Measurements from ENCODE around the gene OR10A2. TPM values are rescaled to one million over a fixed set of nuclear protein-coding genes. Genes with fewer than 3 reads are reported as not detected.

Gene OR10A2
- total and polyA plus RNA-seq, 2 donors (not counting 1 experiment from before 2014, with no cell fraction given): not detected

DNA sequence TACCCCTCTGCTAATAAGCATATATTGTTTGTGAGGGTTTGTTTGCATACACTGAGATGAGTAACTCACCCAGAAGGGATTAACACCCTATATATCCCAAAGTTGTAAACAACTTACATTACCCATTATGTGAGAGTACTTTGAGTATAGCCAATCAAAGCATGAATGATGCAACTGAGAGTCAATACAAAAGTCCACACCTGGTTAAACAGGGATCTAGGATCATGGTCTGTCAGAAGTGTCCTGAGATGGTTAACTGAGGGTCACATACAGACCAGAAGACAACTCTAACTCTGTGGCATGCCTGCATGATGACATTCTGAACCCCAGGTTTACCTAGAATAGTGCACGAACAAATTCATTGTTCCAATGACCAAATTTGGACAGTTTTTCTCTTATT is 34.8 kb upstream of the OR10A2 start:
- no peak overlapping the region for H3K9ac ChIP-seq (ENCODE audit: low read length)
- no peaks in the 10 kb centered on the region for H3K9me3 ChIP-seq (ENCODE audit: control extremely low read depth in 1 of 3, control insufficient read depth in 2 of 3, insufficient read depth in 1 of 3, low read length in 2 of 3)
- H3K9me3 Mint-ChIP-seq (ENCODE audit: insufficient read depth): no peaks in the 10 kb centered on the region
- H4K20me1 ChIP-seq (ENCODE audit: control insufficient read depth, insufficient read depth, low read length, poor library complexity, severe bottlenecking): no peaks in the 10 kb centered on the region
- H3K4me1 ChIP-seq (ENCODE audit: control insufficient read depth in 2 of 2, insufficient read depth in 2 of 2, low read length in 2 of 2): peaks cover 5 to 11% of the 10 kb centered on the region in 2 donors
- H3K4me3 ChIP-seq (ENCODE audit: control extremely low read depth in 1 of 5, extremely low read depth in 1 of 5, insufficient read depth in 1 of 5, low read depth in 2 of 5, low read length in 4 of 5): no peak overlapping the region
- no peaks in the 10 kb centered on the region for H3K79me2 ChIP-seq (ENCODE audit: control insufficient read depth, insufficient read depth, low read length)
- no peaks in the 10 kb centered on the region for H3K36me3 ChIP-seq (replicated peaks in 1 of 2; ENCODE audit: control extremely low read depth in 1 of 2, control insufficient read depth in 1 of 2, extremely low read depth in 1 of 2, insufficient read depth in 2 of 2, low read length in 1 of 2)
- peaks cover 11% of the 10 kb centered on the region for H3K4me1 Mint-ChIP-seq
- H3K27ac ChIP-seq (ENCODE audit: low read length in 2 of 2): no peak overlapping the region
- H3K27me3 Mint-ChIP-seq: no peaks in the 10 kb centered on the region
- H3K4me2 ChIP-seq (replicated peaks; ENCODE audit: low read depth, low read length, poor library complexity, severe bottlenecking): no peak overlapping the region
- TF ChIP-seq EZH2 (IDR thresholded peaks at IDR 0.05; ENCODE audit: borderline replicate concordance, insufficient read depth, low read depth, low read length, poor library complexity, severe bottlenecking): no peak
- TF ChIP-seq, protein P1, sequence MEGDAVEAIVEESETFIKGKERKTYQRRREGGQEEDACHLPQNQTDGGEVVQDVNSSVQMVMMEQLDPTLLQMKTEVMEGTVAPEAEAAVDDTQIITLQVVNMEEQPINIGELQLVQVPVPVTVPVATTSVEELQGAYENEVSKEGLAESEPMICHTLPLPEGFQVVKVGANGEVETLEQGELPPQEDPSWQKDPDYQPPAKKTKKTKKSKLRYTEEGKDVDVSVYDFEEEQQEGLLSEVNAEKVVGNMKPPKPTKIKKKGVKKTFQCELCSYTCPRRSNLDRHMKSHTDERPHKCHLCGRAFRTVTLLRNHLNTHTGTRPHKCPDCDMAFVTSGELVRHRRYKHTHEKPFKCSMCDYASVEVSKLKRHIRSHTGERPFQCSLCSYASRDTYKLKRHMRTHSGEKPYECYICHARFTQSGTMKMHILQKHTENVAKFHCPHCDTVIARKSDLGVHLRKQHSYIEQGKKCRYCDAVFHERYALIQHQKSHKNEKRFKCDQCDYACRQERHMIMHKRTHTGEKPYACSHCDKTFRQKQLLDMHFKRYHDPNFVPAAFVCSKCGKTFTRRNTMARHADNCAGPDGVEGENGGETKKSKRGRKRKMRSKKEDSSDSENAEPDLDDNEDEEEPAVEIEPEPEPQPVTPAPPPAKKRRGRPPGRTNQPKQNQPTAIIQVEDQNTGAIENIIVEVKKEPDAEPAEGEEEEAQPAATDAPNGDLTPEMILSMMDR (IDR thresholded peaks at IDR 0.05): no peak
- POLR2A ChIA-PET: no interaction called here
- H2AFZ ChIP-seq (ENCODE audit: insufficient read depth, low read depth, low read length, poor library complexity, severe bottlenecking): no peak overlapping the region
- DNase-seq (no peak), ATAC-seq (ENCODE audit: low read depth) (no peak)
- intact Hi-C loops (cut with micrococcal nuclease): no loop called here
- CTCF ChIA-PET: no interaction called here
- H3K4me3 Mint-ChIP-seq: no peak overlapping the region
- 100% methylated on average over 1 of the region's 1 CpG for WGBS (ENCODE audit: insufficient coverage)
- H3K27ac Mint-ChIP-seq: no peak overlapping the region
- no peaks in the 10 kb centered on the region for H3K27me3 ChIP-seq (replicated peaks in 1 of 4; ENCODE audit: control extremely low read depth in 1 of 4, control insufficient read depth in 3 of 4, insufficient read depth in 4 of 4, low read length in 3 of 4)

DNA sequence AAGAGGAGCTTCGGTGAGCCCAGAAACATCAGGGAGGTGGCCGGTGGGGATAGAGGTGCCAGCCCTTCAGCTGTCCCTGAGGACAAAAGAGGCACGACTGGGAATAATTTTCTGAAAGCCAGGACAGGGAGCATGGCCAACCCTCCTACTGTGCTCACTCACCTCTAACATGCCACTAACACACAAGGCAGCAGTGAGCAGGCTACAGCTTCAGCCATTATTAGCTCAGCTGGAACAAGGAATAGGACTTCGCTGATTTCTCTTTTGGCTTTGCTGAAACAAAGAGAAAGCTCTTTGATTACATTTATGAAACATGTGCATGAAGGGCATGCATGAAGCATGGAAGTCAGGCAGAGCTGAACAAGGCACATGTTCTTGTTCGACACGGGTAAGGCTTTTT is 29.5 kb upstream of the OR10A2 start:
- ATAC-seq (ENCODE audit: low read depth): no peak
- peak overlapping the region; percentile 29 for H3K4me3 Mint-ChIP-seq

More for the DNA sequence above, 29.5 kb upstream of the OR10A2 start:
- peak overlapping the region; percentile 33 for H3K27ac Mint-ChIP-seq
- no peaks in the 10 kb centered on the region for H3K36me3 ChIP-seq (replicated peaks in 1 of 2; ENCODE audit: control extremely low read depth in 1 of 2, control insufficient read depth in 1 of 2, extremely low read depth in 1 of 2, insufficient read depth in 2 of 2, low read length in 1 of 2)
- intact Hi-C loops (cut with micrococcal nuclease): no loop called here
- WGBS (ENCODE audit: insufficient coverage): 96% methylated on average over 5 of the region's 6 CpGs
- H3K27me3 ChIP-seq (replicated peaks in 1 of 4; ENCODE audit: control extremely low read depth in 1 of 4, control insufficient read depth in 3 of 4, insufficient read depth in 4 of 4, low read length in 3 of 4): no peaks in the 10 kb centered on the region
- DNase-seq: no peak
- no peaks in the 10 kb centered on the region for H4K20me1 ChIP-seq (ENCODE audit: control insufficient read depth, insufficient read depth, low read length, poor library complexity, severe bottlenecking)
- H3K27me3 Mint-ChIP-seq: no peaks in the 10 kb centered on the region
- H3K4me3 ChIP-seq (ENCODE audit: control extremely low read depth in 1 of 5, extremely low read depth in 1 of 5, insufficient read depth in 1 of 5, low read depth in 2 of 5, low read length in 4 of 5): no peak overlapping the region
- H3K9me3 ChIP-seq (ENCODE audit: control extremely low read depth in 1 of 3, control insufficient read depth in 2 of 3, insufficient read depth in 1 of 3, low read length in 2 of 3): no peaks in the 10 kb centered on the region
- peak overlapping the region; percentile 56 for H2AFZ ChIP-seq (ENCODE audit: insufficient read depth, low read depth, low read length, poor library complexity, severe bottlenecking)
- no peak overlapping the region for H3K9ac ChIP-seq (ENCODE audit: low read length)
- H3K4me1 ChIP-seq (ENCODE audit: control insufficient read depth in 2 of 2, insufficient read depth in 2 of 2, low read length in 2 of 2): peaks cover 10 to 15% of the 10 kb centered on the region in 2 donors
- H3K4me1 Mint-ChIP-seq: peaks cover 21% of the 10 kb centered on the region
- H3K79me2 ChIP-seq (ENCODE audit: control insufficient read depth, insufficient read depth, low read length): no peaks in the 10 kb centered on the region
- CTCF ChIA-PET: no interaction called here
- POLR2A ChIA-PET: no interaction called here
- H3K9me3 Mint-ChIP-seq (ENCODE audit: insufficient read depth): no peaks in the 10 kb centered on the region
- H3K27ac ChIP-seq (ENCODE audit: low read length in 2 of 2): peak overlapping the region in 1 of 2 donors; percentile 25
- no peak for TF ChIP-seq EZH2 (IDR thresholded peaks at IDR 0.05; ENCODE audit: borderline replicate concordance, insufficient read depth, low read depth, low read length, poor library complexity, severe bottlenecking)
- TF ChIP-seq, protein P1 (IDR thresholded peaks at IDR 0.05): no peak
- H3K4me2 ChIP-seq (replicated peaks; ENCODE audit: low read depth, low read length, poor library complexity, severe bottlenecking): peak overlapping the region; percentile 46
